Measurements from ENCODE around the gene CACNA1A.

CACNA1A gene

DNA sequence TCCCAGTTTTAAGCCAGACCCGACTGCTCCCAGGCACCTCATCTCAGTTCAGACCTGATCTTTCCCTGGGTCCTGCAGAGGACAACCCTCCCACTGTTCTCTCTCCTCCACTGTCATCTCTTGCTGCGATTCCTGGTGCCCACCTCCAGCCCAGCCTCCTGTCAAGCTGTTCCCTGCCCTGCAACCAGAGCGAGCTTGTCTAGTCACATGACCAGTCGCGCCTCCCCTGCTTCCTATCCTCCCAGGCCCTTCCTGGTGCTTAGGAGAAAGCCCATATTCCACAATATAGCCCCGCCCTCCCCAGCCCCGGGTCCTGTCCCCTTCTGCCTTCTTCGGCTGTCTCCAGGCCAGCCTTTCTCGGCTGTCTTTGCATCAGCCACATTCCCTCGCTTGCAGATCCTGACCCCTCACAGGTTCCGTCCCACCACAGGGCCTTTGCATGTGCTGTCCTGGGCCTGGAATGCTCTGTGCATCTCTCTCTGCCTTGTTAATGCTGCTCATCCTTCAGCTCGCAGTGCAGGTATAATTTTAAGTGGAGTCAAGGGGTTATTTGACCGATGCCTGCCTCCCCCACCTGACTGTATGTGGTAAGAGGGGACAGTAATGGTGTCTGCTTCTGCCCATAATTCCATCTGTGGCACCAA is 267.3 kb downstream of the CACNA1A start:
- DNase-seq: no peak

DNA sequence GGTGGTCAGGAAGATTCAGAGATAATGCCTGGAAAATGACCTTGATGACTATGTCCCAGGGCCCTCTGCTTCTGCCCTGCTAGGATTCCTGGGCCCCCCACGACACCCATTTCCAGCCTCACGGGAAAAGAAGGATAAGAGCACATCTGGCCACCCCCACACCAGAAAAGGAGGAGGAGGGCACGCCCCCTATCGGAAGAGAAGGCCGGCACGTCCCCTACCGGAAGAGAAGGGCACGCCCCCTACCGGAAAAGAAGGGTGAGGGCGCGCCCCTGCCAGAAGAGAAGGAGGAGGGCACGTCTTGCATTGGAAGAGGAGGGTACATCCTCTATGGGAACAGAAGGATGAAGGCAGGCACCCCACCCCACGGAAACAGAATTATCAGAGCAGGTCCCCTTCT is 271.8 kb downstream of the CACNA1A start:
- DNase-seq: peak in 1 of 56 donors; percentile 14

DNA sequence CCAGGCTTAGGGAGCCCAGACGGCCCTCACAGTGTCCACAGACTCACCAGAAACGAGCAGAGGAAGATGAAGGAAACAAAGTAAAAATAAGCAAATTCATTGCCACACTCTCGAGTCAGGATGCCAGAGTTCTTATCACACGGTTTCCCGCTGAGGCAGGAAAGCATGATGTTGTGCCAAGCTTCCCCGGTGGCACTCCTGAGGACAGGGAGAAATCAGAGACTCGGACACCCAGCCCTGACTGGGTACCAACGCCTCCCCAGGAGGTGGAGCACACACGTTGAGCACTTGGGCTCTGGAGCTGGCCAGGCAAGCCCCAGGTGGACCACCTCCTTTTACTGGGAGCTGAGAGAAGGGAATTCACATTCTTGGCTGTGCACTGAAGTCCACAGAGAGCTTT is 274.6 kb downstream of the CACNA1A start:
- DNase-seq: no peak

DNA sequence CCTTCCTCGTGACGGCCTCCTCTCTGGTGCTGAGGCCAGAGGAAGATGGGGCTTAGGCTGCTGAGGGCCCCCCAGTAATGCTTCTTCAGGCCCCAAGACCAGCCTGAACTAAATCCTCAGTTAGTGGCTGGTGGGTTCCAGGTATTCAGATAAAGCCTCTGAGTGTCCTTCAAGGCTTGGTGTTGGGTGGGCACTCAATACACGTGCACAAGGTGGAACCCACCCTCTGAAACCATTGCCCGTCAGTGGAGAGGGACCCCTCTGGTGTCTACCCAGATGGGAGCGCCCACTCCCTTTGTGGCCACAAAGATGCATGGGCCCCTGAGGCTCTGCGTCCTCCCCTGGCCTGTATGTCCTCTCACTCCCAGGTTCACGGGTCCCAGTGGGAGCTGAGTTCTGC is 277.0 kb downstream of the CACNA1A start:
- DNase-seq: no peak

DNA sequence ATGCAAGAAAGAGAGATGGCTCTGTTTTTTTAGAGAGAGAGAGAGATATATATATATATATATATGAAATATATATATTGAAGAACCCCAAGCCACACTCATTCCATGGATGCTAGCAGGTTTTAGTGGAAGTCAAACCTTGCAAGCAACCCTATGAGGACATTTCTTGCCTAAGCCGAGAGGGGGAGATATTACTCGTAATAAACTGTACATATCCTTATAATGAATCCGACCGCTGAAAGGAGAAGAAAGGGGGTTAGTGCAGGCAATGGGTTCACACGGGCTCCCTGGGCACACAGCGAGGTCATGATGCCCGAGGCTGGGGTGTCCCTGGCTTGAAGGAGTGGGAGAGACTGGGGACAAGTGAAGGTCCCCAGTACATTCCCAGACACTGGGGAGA is 277.7 kb downstream of the CACNA1A start:
- DNase-seq: no peak

DNA sequence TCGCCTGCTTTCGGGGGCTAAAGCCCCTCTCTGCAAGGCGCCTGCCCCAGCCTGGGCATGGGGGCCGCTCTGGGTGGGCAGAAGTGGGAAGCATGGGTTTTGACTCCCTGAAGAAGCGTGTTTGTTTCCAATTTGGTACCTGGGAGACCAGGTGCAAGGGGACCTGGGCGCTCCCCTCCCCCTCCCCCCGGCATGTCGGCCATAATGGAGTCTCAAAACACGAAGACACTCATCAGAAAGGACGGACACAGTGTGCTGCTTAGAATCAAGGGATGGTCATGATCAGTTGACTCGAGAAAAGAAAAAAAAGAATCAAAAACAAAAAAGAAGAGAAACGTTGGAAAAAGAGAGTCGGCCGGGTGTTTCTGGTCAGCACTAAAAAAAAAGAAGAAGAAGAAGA is 279.3 kb downstream of the CACNA1A start:
- no peak for DNase-seq

DNA sequence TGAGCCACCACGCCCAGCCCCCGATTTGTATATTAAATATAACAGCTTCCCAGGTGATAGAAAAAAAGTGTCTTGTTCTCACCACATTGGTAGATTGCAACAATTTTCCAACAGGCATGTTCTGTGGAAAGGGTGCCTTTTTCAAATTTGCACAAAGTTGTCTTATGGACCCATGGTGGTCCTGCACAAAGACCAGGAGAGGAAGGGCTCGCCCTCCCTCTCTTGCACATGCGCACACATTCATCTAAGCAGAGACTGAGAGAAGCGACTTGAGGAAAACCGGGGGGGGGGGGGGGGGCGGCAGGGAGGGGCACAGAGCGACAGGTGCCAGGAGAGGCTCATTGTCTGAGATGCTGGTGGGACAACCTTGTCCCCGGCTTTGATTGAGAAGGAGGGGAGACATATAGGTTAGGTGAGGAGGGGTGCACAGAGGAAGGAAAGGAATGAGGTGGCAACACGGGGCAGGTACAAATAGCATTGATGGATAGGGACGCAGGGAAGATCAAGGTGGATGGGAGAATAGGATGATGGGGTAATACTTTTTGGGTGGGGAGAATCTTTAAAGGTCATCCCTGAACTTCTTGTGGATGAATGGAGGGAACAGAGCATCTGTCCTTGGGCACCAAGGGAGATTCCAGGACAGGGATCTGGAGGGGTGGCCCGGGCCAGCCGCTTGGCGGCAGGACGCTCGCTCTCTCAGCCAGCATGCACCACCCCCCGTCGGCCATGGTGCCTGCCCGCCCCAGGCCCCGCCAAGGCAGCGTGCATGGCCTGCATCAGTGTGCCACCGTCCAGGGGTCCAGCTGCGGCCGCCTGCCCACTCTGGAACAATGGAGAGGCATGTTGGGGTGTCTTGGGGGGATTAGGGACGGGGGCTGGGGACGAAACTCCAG is 280.1 kb downstream of the CACNA1A start:
- DNase-seq: no peak

DNA sequence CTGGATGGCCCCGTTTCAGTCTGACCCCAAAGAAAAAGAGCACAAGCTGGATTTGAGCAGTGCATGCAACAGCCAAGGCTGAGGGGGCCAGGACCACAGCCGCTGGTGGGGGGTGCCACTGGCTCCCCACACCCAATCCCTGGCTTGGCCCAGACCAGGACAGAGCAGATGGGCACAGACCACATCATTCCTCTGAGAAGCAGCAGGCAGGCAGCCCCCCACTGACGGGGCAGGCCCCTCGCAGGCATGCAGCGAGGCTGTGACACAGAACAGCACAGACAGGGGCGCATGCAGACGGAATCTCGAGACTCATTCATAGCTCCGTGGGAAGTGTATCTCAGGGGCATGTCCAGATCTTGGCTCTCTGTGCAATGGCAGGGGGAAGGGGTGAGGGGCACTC is 281.2 kb downstream of the CACNA1A start:
- no peak for DNase-seq

DNA sequence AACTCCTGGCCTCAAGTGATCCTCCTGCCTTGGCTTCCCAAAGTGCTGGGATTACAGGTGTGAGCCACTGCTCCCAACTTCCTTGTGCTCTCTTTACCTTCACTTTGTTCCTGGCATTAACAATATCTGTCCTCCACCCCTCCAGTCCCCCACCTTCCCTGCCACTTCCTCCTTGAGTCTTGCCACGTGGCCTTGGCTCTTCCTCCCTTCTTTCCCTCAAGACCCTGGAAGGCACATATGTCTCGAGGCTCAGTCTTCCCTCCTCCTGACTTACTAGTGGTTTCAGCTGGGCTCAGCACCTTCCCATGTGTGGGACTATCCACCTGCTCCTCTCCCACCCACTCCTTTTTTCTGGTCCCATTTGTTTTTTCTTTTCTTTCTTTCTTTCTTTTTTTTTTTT is 285.4 kb downstream of the CACNA1A start:
- no peak for DNase-seq

DNA sequence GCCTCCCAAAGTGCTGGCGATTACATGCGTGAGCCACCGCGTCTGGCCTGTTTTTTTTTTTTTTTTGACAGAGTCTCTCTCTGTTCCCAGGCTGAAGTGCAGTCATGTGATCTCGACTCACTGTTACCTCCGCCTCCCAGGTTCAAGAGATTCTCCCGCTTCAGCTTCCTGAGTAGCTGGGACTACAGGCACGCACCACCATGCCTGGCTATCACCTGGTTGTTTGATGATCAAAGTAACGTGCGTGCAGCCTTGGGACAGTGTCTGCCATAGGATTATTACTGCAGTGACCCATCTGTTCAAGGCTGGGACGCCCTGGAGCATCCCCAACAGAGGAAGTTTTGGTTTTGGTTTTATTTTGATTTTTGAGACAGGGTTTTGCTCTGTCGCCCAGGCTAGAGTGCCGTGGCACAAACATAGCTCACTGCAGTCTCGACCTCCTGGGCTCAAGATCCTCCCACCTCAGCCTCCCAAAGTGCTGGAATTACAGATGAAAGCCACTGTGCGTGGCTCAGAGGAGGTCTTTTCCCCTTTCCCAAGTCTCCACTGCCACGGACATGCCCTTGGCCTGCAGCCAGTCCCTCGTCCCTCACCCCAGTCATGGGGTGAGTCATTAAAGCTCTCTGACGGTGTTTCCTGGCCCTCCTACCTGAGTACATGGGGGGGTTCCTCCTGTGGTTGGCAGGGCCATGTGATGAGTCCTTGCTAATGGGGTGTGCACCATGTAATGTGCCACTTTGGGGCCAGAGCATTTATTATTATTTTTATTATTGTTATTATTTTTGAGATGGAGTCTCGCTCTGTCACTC is 290.5 kb downstream of the CACNA1A start:
- DNase-seq: no peak

DNA sequence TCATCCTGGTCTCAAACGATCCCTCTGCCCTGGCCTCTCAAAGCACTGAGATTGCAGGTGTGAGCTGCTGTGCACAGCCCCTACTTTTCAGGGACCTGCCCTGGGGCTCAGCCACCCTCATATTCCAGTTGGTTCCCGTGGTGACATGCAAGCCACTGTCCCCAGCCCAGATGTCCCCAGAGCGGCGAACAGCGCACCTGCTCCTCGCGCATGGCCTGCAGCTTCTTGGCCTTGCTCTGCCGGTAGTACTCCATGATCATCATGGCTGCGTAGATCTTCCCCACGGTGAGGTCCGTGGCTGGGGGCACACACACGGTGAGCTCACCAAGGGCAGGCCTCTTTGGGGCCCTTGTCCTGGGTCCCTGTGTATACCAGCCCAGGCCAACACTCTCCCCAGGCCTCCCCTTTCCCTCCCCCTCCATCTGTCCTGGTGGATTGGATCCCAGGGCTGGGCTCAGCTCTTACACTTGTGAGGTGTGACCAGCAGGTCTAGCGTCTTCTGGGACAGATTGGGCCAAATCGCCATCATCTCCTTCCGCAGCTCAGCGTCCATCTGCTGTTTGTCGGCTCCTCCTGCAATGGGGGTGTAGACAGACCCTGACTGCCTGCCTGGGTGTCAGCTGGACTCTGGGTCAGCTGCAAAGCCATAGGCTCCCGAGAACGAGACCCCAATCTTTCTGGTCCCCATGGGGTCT is 292.1 kb downstream of the CACNA1A start:
- no peak for DNase-seq

DNA sequence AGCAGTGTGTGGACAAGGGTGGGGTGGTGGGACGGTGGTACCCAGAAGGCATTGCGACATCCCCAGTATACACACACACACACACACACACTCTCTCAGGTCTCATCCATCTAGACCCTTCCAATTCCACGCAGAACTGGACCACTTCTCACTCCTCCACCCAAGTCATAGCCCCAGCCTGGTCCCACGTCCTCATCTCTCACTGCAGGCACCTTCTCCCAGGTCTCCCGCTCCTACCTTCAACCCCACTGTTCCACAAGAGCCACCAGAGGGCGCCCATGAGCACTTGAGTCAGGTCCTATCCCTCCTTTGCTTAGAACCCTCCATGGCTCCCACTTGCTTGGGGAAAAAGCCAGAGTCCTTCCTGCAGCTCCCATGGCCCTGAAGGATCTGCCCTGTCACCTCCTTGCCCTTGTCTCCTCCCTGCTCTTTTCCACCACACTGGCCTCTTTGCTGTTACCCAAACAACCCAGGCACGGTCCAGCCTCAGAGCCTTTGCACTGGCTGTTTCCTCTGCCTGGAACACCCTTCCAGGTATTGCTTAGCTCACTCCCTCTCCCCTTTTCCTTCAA is 293.4 kb downstream of the CACNA1A start:
- peak in 6 of 56 donors; percentile 2 to 46 (median 10) for DNase-seq

DNA sequence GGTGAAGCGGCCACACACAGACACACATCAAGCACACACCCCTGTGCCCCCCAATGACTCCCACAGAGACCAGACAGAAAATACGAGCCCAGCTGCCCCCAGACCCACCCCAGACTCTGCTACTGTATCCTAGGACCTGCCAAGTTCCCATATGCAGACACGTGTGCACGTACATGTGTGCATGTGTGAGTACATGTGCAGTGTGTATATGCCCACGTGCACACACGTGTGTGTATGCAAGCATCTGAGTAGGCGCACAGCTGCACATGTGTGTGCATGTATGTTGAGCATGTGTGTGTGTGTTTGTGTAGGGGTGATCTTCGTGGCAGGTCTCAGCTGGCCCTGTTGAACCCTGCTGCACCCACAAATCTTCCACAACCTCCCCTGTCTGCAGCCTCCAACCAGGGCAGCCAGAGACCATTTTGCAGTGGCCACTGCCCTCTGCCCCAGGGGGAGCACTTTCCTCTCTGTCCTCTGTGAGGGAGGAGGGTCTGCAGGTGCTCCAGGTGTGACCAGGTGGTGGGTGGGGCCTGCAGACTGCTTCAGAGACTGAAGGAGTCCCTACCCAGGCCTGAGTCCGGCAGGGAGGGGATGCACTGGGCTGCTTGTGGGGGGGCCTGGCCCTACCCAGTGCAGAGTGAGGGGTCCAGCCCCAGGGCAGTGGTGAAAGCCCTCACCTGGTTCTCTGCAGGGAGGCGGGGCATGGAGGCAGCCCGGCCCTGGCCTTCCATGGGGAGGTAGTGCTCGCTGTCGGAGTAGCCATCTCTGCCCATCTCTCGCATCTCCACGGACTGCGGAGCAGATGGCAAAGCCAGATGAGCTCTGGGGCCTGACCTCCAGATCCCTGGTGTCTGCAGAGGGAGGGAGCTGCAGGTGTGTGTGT is 294.6 kb downstream of the CACNA1A start:
- no peak for DNase-seq

DNA sequence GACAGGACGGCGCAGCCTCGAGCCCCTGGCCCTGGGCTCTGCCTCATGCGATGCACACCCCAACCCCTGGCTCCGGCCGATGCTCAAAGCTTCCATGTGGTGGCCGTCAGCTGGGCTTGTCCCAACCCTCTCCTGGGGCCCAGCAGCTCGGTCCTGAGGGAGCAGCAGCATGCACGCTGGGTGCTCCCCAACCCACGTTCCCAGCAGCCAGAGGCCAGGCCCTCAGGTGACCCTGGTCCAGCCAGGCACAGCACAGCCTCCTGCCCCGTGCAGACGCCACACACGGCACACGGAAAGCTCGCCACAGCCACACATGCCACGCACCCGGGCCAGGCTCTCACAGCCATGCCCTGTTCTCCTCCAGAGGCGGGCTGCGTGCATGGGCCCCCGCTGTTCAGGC is 295.3 kb downstream of the CACNA1A start:
- DNase-seq: no peak

DNA sequence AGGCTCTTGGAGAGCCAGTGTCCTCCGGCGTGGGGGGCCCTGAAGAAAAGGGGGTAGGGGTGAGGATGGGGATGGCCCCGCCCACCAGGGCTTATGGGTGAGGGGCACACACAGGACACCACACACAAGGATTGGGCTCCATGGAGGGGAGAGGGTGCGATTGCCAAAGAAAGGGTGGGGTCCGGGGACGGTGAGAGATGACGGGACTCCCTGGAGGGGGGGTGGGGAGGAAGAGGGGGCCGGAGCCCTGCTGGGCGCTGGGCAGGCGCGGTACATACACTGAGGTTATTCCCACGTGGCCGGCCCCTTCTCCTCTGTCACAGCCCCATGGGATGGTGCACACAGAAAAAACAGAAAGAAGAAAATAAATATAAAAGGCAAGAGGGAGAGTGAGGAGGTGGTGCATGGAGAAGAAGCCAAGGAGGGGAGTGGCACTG is 295.9 kb downstream of the CACNA1A start:
- DNase-seq: no peak

DNA sequence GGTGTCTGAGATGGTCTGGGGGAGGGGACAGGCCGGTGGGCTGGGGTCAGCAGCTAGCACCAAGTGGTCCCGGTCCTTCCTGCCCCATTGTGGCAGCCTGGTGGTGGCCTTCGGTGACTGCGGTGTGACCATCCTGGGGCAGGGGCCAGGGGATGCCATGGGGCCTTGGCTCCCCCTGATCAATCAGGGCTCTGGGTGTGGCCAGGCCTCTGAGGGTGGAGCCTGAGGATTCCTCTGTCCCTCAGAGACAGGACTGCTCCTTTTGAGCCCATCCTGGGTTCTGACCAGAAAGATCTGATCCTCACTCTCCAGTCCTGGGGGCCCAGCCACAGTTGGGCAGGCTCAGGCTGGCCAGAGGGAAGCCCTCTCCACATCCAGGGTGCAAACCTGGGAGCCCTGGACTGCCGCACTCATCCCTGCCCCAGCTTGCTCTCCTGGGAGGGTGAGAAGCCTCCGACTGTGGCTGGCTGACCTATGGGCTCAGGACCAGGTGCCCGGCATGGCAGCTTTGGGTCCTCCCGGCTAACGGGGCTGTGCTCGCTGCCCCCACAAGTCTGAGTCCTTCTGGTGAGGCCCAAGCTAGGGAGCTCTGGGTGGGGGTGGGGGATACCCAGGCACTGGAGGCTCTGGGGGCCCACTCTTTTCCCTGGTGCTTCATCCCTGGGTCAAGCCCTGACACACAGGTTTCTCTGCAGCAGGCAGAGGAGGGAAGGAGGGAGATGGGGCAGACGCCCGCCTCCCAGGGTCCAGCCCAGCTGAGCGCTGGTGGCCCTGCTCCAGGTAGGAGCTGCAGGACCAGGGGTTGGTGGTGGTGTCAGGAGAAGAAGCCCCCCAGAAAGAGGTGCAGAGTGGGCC is 296.6 kb downstream of the CACNA1A start:
- DNase-seq: no peak

DNA sequence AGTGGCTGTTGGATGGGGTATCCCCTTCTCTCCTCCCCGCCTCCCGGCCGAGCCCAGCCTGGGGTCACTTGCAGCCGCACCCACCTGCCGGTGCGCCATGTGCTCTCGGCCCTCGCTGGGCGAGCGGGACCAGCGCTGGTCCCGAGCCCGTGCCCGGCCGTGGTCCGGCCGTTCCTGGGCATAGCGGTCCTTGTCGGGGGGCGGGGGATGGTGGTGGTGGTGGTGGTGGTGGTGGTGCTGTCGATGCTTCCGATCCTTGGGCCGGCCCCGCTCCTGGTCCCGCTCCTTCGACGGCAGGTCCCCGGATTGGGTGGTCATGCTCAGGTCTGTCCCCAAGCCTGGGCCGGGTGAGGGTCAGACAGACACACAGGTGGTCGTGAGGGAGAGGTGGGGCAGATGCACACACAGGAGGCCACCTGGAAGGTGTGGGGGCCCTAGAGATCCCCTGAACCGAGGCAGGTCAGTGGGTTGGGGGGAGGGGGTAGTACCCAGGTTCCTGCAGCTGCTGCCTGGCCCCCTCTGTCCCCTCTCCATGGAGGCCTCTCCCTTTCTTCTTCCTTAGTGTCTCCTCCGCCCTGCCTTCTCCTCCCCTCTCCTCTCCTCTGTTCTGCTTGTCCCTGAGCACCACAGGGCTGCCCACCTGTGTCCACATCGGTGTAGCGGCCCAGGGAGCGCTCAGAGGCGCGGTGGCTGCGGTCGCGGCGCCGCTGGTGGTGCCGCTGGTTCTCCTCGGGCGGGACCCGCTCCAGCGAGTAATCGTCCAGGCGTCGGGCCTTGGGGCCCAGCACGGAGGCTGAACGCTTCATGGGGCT is 297.4 kb downstream of the CACNA1A start:
- no peak for DNase-seq

Data from nucleus accumbens (tissue), 56 donors.